GM23338 (cell line): ENCODE measurements around the gene THBS2. TPM values are rescaled to one million over a fixed set of nuclear protein-coding genes. Genes with fewer than 3 reads are reported as not detected.

ENCODE experiments used
- ATAC-seq: fragments of 200-7000 bp; cut with Tn5 transposase; 3 replicates; pipeline ENCODE4 v1.9.1; 2020
- DNase-seq: peaks from one replicate; pipeline ENCODE4 v3.0.0-alpha.2; 2015; ENCODE audit warnings: low spot score
- H2AFZ ChIP-seq: fragments of 200-600 bp; sonication (generic); 2 replicates; pipeline ENCODE4 v1.8.0; 2016; ENCODE audit warnings: antibody characterized with exemption, mild to moderate bottlenecking, moderate library complexity
- H3F3A ChIP-seq: fragments of 200-600 bp; sonication (generic); replicated peaks from 2 replicates; pipeline ENCODE4 v1.8.0; 2017; ENCODE audit warnings: antibody characterized with exemption, mixed run types, low read depth
- H3K27ac ChIP-seq: fragments of 200-600 bp; sonication (generic); 2 replicates; pipeline ENCODE4 v1.6.1; 2016; ENCODE audit warnings: low read depth
- H3K27me3 ChIP-seq: fragments of 200-600 bp; sonication (generic); 2 replicates; pipeline ENCODE4 v1.8.0; 2016; ENCODE audit warnings: mild to moderate bottlenecking, mixed run types, moderate library complexity; ENCODE audit not compliant: insufficient read depth
- H3K36me3 ChIP-seq: fragments of 200-600 bp; sonication (generic); 2 replicates; pipeline ENCODE4 v1.8.0; 2016; ENCODE audit warnings: mild to moderate bottlenecking; ENCODE audit not compliant: insufficient read depth
- H3K4me1 ChIP-seq: fragments of 200-600 bp; sonication (generic); 2 replicates; pipeline ENCODE4 v1.8.0; 2016; ENCODE audit warnings: mild to moderate bottlenecking, moderate library complexity; ENCODE audit not compliant: insufficient read depth
- H3K4me2 ChIP-seq: fragments of 200-600 bp; sonication (generic); 2 replicates; pipeline ENCODE4 v1.7.1; 2017; ENCODE audit warnings: mixed run types
- H3K4me3 ChIP-seq: fragments of 200-600 bp; sonication (generic); 2 replicates; pipeline ENCODE4 v1.6.1; 2016; ENCODE audit warnings: mixed run types
- H3K79me2 ChIP-seq: fragments of 200-600 bp; sonication (generic); replicated peaks from 2 replicates; pipeline ENCODE4 v1.8.0; 2017; ENCODE audit warnings: mild to moderate bottlenecking; ENCODE audit not compliant: insufficient read depth
- H3K9me2 ChIP-seq: fragments of 200-600 bp; sonication (generic); 2 replicates; pipeline ENCODE4 v1.8.0; 2017; ENCODE audit not compliant: insufficient read depth
- H4K20me1 ChIP-seq: fragments of 200-600 bp; sonication (generic); replicated peaks from 2 replicates; pipeline ENCODE4 v1.8.0; 2017; ENCODE audit warnings: mild to moderate bottlenecking; ENCODE audit not compliant: insufficient read depth
- H3K27ac Mint-ChIP-seq: 2 replicates; pipeline ENCODE4 v1.8.0; 2020; ENCODE audit warnings: inconsistent platforms, mild to moderate bottlenecking, moderate library complexity, mixed read lengths
- H3K27me3 Mint-ChIP-seq: 3 replicates; pipeline ENCODE4 v1.8.0; 2022; ENCODE audit warnings: low read depth, mild to moderate bottlenecking, moderate library complexity, mixed read lengths, inconsistent platforms; ENCODE audit not compliant: insufficient read depth, poor library complexity
- H3K36me3 Mint-ChIP-seq: 3 replicates; pipeline ENCODE4 v1.8.0; 2021; ENCODE audit warnings: low read depth, mild to moderate bottlenecking, inconsistent platforms, moderate library complexity, mixed read lengths
- H3K4me1 Mint-ChIP-seq: 3 replicates; pipeline ENCODE4 v1.8.0; 2020; ENCODE audit warnings: mild to moderate bottlenecking, inconsistent platforms, mixed read lengths
- H3K4me3 Mint-ChIP-seq: 3 replicates; pipeline ENCODE4 v1.8.0; 2021; ENCODE audit warnings: moderate library complexity, mild to moderate bottlenecking, inconsistent platforms, mixed read lengths
- H3K9me3 Mint-ChIP-seq: 3 replicates; pipeline ENCODE4 v1.8.0; 2020; ENCODE audit warnings: moderate library complexity, mild to moderate bottlenecking, inconsistent platforms, mixed read lengths
- CREB1 ChIP-seq: fragments of 250-450 bp; sonication (Bioruptor Pico); IDR thresholded peaks from 2 replicates; pipeline ENCODE4 v1.5.0; 2020; ENCODE audit warnings: low read depth, mild to moderate bottlenecking, moderate library complexity
- JUNB ChIP-seq: IDR thresholded peaks from one replicate; pipeline ENCODE4 v1.6.1; 2016; ENCODE audit warnings: antibody characterized with exemption; ENCODE audit not compliant: unreplicated experiment
- STAT1 ChIP-seq: IDR thresholded peaks from one replicate; pipeline ENCODE4 v1.6.1; 2016; ENCODE audit warnings: antibody characterized with exemption; ENCODE audit not compliant: unreplicated experiment
- ZNF331 ChIP-seq: fragments of 250-450 bp; sonication (Bioruptor Pico); IDR thresholded peaks from 2 replicates; pipeline ENCODE4 v1.5.0; 2020; ENCODE audit warnings: low read depth, mild to moderate bottlenecking, moderate library complexity
- polyA plus RNA-seq: library from polyadenylated mRNA; unstranded; fragments of >200 nt; fragmentation: Nextera tagmentation; extraction: Ambion mirVana; gene quantifications from 2 replicates; pipeline ENCODE4 v1.2.1, GENCODE V29; 2016
- total RNA-seq: library from RNA; depleted of rRNA; stranded (reverse); fragments of >200 nt; shearing (Covaris generic); gene quantifications from 2 replicates; pipeline ENCODE4 v1.2.3, GENCODE V29; 2014
- TF ChIP-seq, protein P1 (sequence below): fragments of 250-450 bp; sonication (Bioruptor Pico); IDR thresholded peaks from 2 replicates; pipeline ENCODE4 v1.5.0; 2020; ENCODE audit warnings: mild to moderate bottlenecking, moderate library complexity
- TF ChIP-seq, protein P2 (sequence below): IDR thresholded peaks from 2 replicates; pipeline ENCODE4 v1.6.1; 2016; ENCODE audit warnings: antibody characterized with exemption
- TF ChIP-seq, protein P3 (sequence below), 2 experiments: fragments of 200-600 bp in 1 of 2; sonication (generic) in 1 of 2; conservative IDR thresholded peaks; 2 replicates each; pipeline versions ENCODE4 v1.5.1 to v1.6.1; 2016 to 2017; ENCODE audit warnings: antibody characterized with exemption in 2 of 2, low read depth in 2 of 2, mild to moderate bottlenecking in 2 of 2, moderate library complexity in 1 of 2

Gene THBS2
- total and polyA plus RNA-seq, 2 experiments from 2014 or later = 7.9 to 44.7 TPM

DNA sequence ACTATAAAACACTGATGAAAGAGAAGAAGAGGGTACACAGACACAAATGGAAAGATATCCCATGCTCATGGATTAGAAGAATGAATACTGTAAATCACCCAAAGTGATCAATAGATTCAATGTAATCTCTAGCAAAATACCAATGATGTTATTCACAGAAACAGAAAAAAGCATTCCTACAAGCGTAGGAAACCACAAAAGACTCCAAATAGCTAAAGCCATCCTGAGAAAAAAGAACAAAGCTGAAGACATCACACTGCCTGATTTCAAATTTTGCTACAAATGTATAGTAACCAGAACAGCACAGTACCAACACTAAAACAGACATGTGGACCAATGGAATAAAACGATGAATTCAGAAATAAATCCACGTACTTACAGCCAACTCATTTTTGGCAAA is 43.0 kb downstream of the THBS2 start:
- TF ChIP-seq, protein P1, sequence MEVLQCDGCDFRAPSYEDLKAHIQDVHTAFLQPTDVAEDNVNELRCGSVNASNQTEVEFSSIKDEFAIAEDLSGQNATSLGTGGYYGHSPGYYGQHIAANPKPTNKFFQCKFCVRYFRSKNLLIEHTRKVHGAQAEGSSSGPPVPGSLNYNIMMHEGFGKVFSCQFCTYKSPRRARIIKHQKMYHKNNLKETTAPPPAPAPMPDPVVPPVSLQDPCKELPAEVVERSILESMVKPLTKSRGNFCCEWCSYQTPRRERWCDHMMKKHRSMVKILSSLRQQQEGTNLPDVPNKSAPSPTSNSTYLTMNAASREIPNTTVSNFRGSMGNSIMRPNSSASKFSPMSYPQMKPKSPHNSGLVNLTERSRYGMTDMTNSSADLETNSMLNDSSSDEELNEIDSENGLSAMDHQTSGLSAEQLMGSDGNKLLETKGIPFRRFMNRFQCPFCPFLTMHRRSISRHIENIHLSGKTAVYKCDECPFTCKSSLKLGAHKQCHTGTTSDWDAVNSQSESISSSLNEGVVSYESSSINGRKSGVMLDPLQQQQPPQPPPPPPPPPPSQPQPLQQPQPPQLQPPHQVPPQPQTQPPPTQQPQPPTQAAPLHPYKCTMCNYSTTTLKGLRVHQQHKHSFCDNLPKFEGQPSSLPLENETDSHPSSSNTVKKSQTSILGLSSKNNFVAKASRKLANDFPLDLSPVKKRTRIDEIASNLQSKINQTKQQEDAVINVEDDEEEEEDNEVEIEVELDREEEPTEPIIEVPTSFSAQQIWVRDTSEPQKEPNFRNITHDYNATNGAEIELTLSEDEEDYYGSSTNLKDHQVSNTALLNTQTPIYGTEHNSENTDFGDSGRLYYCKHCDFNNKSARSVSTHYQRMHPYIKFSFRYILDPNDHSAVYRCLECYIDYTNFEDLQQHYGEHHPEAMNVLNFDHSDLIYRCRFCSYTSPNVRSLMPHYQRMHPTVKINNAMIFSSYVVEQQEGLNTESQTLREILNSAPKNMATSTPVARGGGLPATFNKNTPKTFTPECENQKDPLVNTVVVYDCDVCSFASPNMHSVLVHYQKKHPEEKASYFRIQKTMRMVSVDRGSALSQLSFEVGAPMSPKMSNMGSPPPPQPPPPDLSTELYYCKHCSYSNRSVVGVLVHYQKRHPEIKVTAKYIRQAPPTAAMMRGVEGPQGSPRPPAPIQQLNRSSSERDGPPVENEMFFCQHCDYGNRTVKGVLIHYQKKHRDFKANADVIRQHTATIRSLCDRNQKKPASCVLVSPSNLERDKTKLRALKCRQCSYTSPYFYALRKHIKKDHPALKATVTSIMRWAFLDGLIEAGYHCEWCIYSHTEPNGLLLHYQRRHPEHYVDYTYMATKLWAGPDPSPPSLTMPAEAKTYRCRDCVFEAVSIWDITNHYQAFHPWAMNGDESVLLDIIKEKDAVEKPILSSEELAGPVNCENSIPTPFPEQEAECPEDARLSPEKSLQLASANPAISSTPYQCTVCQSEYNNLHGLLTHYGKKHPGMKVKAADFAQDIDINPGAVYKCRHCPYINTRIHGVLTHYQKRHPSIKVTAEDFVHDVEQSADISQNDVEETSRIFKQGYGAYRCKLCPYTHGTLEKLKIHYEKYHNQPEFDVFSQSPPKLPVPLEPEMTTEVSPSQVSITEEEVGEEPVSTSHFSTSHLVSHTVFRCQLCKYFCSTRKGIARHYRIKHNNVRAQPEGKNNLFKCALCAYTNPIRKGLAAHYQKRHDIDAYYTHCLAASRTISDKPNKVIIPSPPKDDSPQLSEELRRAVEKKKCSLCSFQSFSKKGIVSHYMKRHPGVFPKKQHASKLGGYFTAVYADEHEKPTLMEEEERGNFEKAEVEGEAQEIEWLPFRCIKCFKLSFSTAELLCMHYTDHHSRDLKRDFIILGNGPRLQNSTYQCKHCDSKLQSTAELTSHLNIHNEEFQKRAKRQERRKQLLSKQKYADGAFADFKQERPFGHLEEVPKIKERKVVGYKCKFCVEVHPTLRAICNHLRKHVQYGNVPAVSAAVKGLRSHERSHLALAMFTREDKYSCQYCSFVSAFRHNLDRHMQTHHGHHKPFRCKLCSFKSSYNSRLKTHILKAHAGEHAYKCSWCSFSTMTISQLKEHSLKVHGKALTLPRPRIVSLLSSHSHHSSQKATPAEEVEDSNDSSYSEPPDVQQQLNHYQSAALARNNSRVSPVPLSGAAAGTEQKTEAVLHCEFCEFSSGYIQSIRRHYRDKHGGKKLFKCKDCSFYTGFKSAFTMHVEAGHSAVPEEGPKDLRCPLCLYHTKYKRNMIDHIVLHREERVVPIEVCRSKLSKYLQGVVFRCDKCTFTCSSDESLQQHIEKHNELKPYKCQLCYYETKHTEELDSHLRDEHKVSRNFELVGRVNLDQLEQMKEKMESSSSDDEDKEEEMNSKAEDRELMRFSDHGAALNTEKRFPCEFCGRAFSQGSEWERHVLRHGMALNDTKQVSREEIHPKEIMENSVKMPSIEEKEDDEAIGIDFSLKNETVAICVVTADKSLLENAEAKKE (CRISPR knock-in tag) = no peak
- TF ChIP-seq, protein P2, sequence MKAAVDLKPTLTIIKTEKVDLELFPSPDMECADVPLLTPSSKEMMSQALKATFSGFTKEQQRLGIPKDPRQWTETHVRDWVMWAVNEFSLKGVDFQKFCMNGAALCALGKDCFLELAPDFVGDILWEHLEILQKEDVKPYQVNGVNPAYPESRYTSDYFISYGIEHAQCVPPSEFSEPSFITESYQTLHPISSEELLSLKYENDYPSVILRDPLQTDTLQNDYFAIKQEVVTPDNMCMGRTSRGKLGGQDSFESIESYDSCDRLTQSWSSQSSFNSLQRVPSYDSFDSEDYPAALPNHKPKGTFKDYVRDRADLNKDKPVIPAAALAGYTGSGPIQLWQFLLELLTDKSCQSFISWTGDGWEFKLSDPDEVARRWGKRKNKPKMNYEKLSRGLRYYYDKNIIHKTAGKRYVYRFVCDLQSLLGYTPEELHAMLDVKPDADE = no peak
- TF ChIP-seq STAT1 (no peak), ZNF331 (CRISPR knock-in tag) (no peak), JUNB (no peak), CREB1 (CRISPR knock-in tag) (no peak)
- TF ChIP-seq, protein P3, sequence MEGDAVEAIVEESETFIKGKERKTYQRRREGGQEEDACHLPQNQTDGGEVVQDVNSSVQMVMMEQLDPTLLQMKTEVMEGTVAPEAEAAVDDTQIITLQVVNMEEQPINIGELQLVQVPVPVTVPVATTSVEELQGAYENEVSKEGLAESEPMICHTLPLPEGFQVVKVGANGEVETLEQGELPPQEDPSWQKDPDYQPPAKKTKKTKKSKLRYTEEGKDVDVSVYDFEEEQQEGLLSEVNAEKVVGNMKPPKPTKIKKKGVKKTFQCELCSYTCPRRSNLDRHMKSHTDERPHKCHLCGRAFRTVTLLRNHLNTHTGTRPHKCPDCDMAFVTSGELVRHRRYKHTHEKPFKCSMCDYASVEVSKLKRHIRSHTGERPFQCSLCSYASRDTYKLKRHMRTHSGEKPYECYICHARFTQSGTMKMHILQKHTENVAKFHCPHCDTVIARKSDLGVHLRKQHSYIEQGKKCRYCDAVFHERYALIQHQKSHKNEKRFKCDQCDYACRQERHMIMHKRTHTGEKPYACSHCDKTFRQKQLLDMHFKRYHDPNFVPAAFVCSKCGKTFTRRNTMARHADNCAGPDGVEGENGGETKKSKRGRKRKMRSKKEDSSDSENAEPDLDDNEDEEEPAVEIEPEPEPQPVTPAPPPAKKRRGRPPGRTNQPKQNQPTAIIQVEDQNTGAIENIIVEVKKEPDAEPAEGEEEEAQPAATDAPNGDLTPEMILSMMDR (conservative IDR thresholded peaks at IDR 0.05; ENCODE audit: low read depth in 2 of 2) = no peak
- no peak for DNase-seq
- H3K4me1 Mint-ChIP-seq = peaks cover 9% of the 10 kb centered on the region; the same call in 1 of the 3 replicates

More for the DNA sequence above, 43.0 kb downstream of the THBS2 start:
- Histone ChIP-seq H3K4me1 (no peaks in the 10 kb centered on the region), H3F3A (no peaks in the 10 kb centered on the region), H3K4me3 (no peak overlapping the region), H3K27me3 (no peaks in the 10 kb centered on the region), H3K79me2 (no peaks in the 10 kb centered on the region), H3K9me2 (peaks cover 5% of the 10 kb centered on the region; the same call in 1 of the 2 replicates), H2AFZ (no peak overlapping the region), H3K36me3 (no peaks in the 10 kb centered on the region), H4K20me1 (no peaks in the 10 kb centered on the region), H3K27ac (no peak overlapping the region), H3K4me2 (no peak overlapping the region)
- no peak for ATAC-seq
- peaks cover 5% of the 10 kb centered on the region for H3K36me3 Mint-ChIP-seq
- peaks cover 13% of the 10 kb centered on the region; the same call in 2 of the 3 replicates for H3K9me3 Mint-ChIP-seq
- H3K27me3 Mint-ChIP-seq = peaks cover 9% of the 10 kb centered on the region
- H3K4me3 Mint-ChIP-seq = no peak overlapping the region
- H3K27ac Mint-ChIP-seq = no peak overlapping the region
